Cerebellar nuclear complex (tissue), 1 donor: ENCODE results near the gene SLC2A5.

Experiments used
- DNase-seq, 2 experiments: peaks; one replicate each; lab custom pipeline; 2025; lab: John Stamatoyannopoulos, UW

The SLC2A5 gene

GRCh38 chr1:9088807-9089206, 19.4 kb upstream of the SLC2A5 start:
- DNase-seq: no peak

GRCh38 chr1:9087411-9088125, 18.1 kb upstream of the SLC2A5 start:
- no peak for DNase-seq

GRCh38 chr1:9086796-9087195, 17.4 kb upstream of the SLC2A5 start:
- no peak for DNase-seq

GRCh38 chr1:9086045-9086444, 16.6 kb upstream of the SLC2A5 start:
- DNase-seq: no peak

GRCh38 chr1:9085306-9085940, 16.0 kb upstream of the SLC2A5 start:
- DNase-seq: no peak

GRCh38 chr1:9084906-9085305, 15.5 kb upstream of the SLC2A5 start:
- no peak for DNase-seq

- no peak for DNase-seq
Measured at GRCh38 chr1:9081473-9081872, 12.0 kb upstream of the SLC2A5 start.

GRCh38 chr1:9080705-9081291, 11.4 kb upstream of the SLC2A5 start:
- no peak for DNase-seq

- no peak for DNase-seq
Measured at GRCh38 chr1:9079988-9080704, 10.7 kb upstream of the SLC2A5 start.

- no peak for DNase-seq
Measured at GRCh38 chr1:9078752-9079500, 9.5 kb upstream of the SLC2A5 start.

GRCh38 chr1:9078015-9078751, 8.7 kb upstream of the SLC2A5 start:
- no peak for DNase-seq

GRCh38 chr1:9075022-9075421, 5.6 kb upstream of the SLC2A5 start:
- DNase-seq: no peak

- no peak for DNase-seq
Measured at GRCh38 chr1:9073143-9073542, 3.7 kb upstream of the SLC2A5 start.

GRCh38 chr1:9071554-9072235, 2.3 kb upstream of the SLC2A5 start:
- DNase-seq: no peak

- no peak for DNase-seq
Measured at GRCh38 chr1:9070486-9070885, 1.1 kb upstream of the SLC2A5 start.

- DNase-seq: no peak
Measured at GRCh38 chr1:9068981-9069325, 482 bp downstream of the SLC2A5 start.

GRCh38 chr1:9066945-9067807, 2.3 kb downstream of the SLC2A5 start:
- no peak for DNase-seq

- DNase-seq: no peak
Measured at GRCh38 chr1:9065213-9065751, 4.2 kb downstream of the SLC2A5 start.

- no peak for DNase-seq
Measured at GRCh38 chr1:9062846-9063245, 6.6 kb downstream of the SLC2A5 start.

GRCh38 chr1:9062021-9062471, 7.4 kb downstream of the SLC2A5 start:
- DNase-seq: no peak
